Esophagus squamous epithelium (tissue), 4 donors: ENCODE data around the gene SDK2.

Experiments used
- CTCF ChIP-seq, 6 experiments: fragments of 450-650 bp in 4 of 6; fragments of 200-600 bp in 2 of 6; sonication (generic) in 2 of 6; IDR thresholded peaks; one replicate each; pipeline ENCODE4 v1.5.1; 2016 to 2019; ENCODE audit warnings: antibody characterized with exemption in 6 of 6, mild to moderate bottlenecking in 4 of 6, moderate library complexity in 4 of 6
- POLR2A ChIP-seq, 4 donors: fragments of 450-650 bp; IDR thresholded peaks; one replicate each; pipeline ENCODE4 v1.6.1; 2017; ENCODE audit warnings: antibody characterized with exemption in 4 of 4, mild to moderate bottlenecking in 4 of 4, moderate library complexity in 3 of 4

- no peak for TF ChIP-seq POLR2A (IDR thresholded peaks at IDR 0.05)
- no peak for TF ChIP-seq CTCF (IDR thresholded peaks at IDR 0.05)
Observed at GRCh38 chr17:73410586-73411312, 233.5 kb downstream of the SDK2 start.
